H9 (cell line): ENCODE results near the gene GFOD2. TPM values are rescaled to one million over a fixed set of nuclear protein-coding genes. Genes with fewer than 3 reads are reported as not detected.

Experiments used
- DNase-seq: peaks from one replicate; pipeline ENCODE4 v3.0.0-alpha.2; 2017
- H2AFZ ChIP-seq: one replicate; pipeline ENCODE4 v1.6.1; 2013; ENCODE audit warnings: mild to moderate bottlenecking, low read length, control low read depth, moderate library complexity
- H2AK5ac ChIP-seq: 2 replicates; pipeline ENCODE4 v1.6.1; 2013; ENCODE audit warnings: low read length, control low read depth, mixed read lengths; ENCODE audit not compliant: insufficient read length
- H2BK120ac ChIP-seq: one replicate; pipeline ENCODE4 v1.6.1; 2013; ENCODE audit warnings: low read depth, mild to moderate bottlenecking, low read length, control low read depth, inconsistent platforms; ENCODE audit not compliant: poor library complexity, severe bottlenecking
- H2BK12ac ChIP-seq: 2 replicates; pipeline ENCODE4 v1.6.1; 2013; ENCODE audit warnings: low read length, control low read depth, mixed read lengths, low read depth; ENCODE audit not compliant: insufficient read length
- H2BK15ac ChIP-seq: 2 replicates; pipeline ENCODE4 v1.6.1; 2013; ENCODE audit warnings: low read depth, low read length, control low read depth
- H2BK20ac ChIP-seq: one replicate; pipeline ENCODE4 v1.6.1; 2013; ENCODE audit warnings: low read depth, mild to moderate bottlenecking, low read length, control low read depth, inconsistent platforms; ENCODE audit not compliant: poor library complexity, severe bottlenecking
- H2BK5ac ChIP-seq: 2 replicates; pipeline ENCODE4 v1.6.1; 2013; ENCODE audit warnings: low read length, control low read depth, mixed read lengths; ENCODE audit not compliant: insufficient read length
- H3K14ac ChIP-seq: 2 replicates; pipeline ENCODE4 v1.6.1; 2013; ENCODE audit warnings: low read length, control low read depth; ENCODE audit not compliant: insufficient read depth
- H3K18ac ChIP-seq: 2 replicates; pipeline ENCODE4 v1.6.1; 2013; ENCODE audit warnings: low read depth, mild to moderate bottlenecking, mixed read lengths, low read length, control low read depth; ENCODE audit not compliant: insufficient read length
- H3K23ac ChIP-seq: 2 replicates; pipeline ENCODE4 v1.6.1; 2013; ENCODE audit warnings: low read length, control low read depth, mixed read lengths, low read depth; ENCODE audit not compliant: insufficient read length
- H3K23me2 ChIP-seq: 2 replicates; pipeline ENCODE4 v1.6.1; 2013; ENCODE audit warnings: low read depth, mild to moderate bottlenecking, mixed read lengths, low read length, control low read depth; ENCODE audit not compliant: insufficient read length, poor library complexity, severe bottlenecking
- H3K27ac ChIP-seq: 2 replicates; pipeline ENCODE4 v1.5.1; 2013; ENCODE audit warnings: low read length, control low read depth, mixed read lengths, low read depth; ENCODE audit not compliant: insufficient read length
- H3K27me3 ChIP-seq: 2 replicates; pipeline ENCODE4 v1.6.1; 2013; ENCODE audit warnings: low read length, control low read depth, inconsistent platforms; ENCODE audit not compliant: insufficient read depth
- H3K4ac ChIP-seq: 2 replicates; pipeline ENCODE4 v1.6.1; 2013; ENCODE audit warnings: low read depth, mild to moderate bottlenecking, control low read depth, inconsistent platforms, low read length, moderate library complexity
- H3K4me1 ChIP-seq: 2 replicates; pipeline ENCODE4 v1.6.1; 2013; ENCODE audit warnings: low read length, control low read depth, inconsistent platforms; ENCODE audit not compliant: insufficient read depth
- H3K4me2 ChIP-seq: 2 replicates; pipeline ENCODE4 v1.6.1; 2013; ENCODE audit warnings: low read length, control low read depth, mixed read lengths; ENCODE audit not compliant: insufficient read length, insufficient read depth
- H3K56ac ChIP-seq: 2 replicates; pipeline ENCODE4 v1.6.1; 2013; ENCODE audit warnings: low read depth, mild to moderate bottlenecking, mixed read lengths, low read length, control low read depth; ENCODE audit not compliant: insufficient read length
- H3K79me1 ChIP-seq: 2 replicates; pipeline ENCODE4 v1.6.1; 2013; ENCODE audit warnings: low read depth, mild to moderate bottlenecking, moderate library complexity, low read length, control low read depth, inconsistent platforms; ENCODE audit not compliant: insufficient read depth, poor library complexity, severe bottlenecking
- H3K79me2 ChIP-seq: 2 replicates; pipeline ENCODE4 v1.6.1; 2013; ENCODE audit warnings: low read length, control low read depth, inconsistent platforms; ENCODE audit not compliant: insufficient read depth
- H3K9ac ChIP-seq: 2 replicates; pipeline ENCODE4 v1.6.1; 2013; ENCODE audit warnings: low read length, control low read depth, mixed read lengths; ENCODE audit not compliant: insufficient read length; ENCODE audit errors: extremely low read depth
- H3K9me3 ChIP-seq: one replicate; pipeline ENCODE4 v1.6.1; 2013; ENCODE audit warnings: low read depth, low read length, inconsistent platforms; ENCODE audit not compliant: control insufficient read depth
- H3T11ph ChIP-seq: one replicate; pipeline ENCODE4 v1.6.1; 2013; ENCODE audit warnings: mild to moderate bottlenecking, low read length, control low read depth, inconsistent platforms
- H4K20me1 ChIP-seq: one replicate; pipeline ENCODE4 v1.6.1; 2013; ENCODE audit not compliant: control insufficient read depth, insufficient read length, insufficient read depth
- H4K5ac ChIP-seq: 2 replicates; pipeline ENCODE4 v1.6.1; 2013; ENCODE audit warnings: low read depth, mild to moderate bottlenecking, mixed read lengths, low read length, control low read depth; ENCODE audit not compliant: insufficient read length
- H4K8ac ChIP-seq: replicated peaks from 2 replicates; pipeline ENCODE4 v1.6.1; 2013; ENCODE audit warnings: low read length, control low read depth, mixed read lengths, low read depth; ENCODE audit not compliant: insufficient read length
- H4K91ac ChIP-seq: 2 replicates; pipeline ENCODE4 v1.6.1; 2013; ENCODE audit warnings: low read depth, mild to moderate bottlenecking, moderate library complexity, mixed read lengths, low read length, control low read depth; ENCODE audit not compliant: insufficient read length
- H3K27ac Mint-ChIP-seq, 3 experiments: 2 replicates in 2 of 3; 3 replicates in 1 of 3; pipeline ENCODE4 v1.8.0; 2020 to 2021; ENCODE audit warnings: mixed read lengths in 3 of 3, mild to moderate bottlenecking in 1 of 3, moderate library complexity in 1 of 3
- H3K27me3 Mint-ChIP-seq: 2 replicates; pipeline ENCODE4 v1.8.0; 2021; ENCODE audit warnings: low read depth, mild to moderate bottlenecking, moderate library complexity, mixed read lengths
- H3K36me3 Mint-ChIP-seq, 3 experiments: 2 replicates in 2 of 3; 3 replicates in 1 of 3; pipeline ENCODE4 v1.8.0; 2020 to 2021; ENCODE audit warnings: low read depth in 3 of 3, mixed read lengths in 3 of 3; ENCODE audit not compliant: insufficient read depth in 1 of 3
- H3K4me1 Mint-ChIP-seq, 2 experiments: 2 replicates each; pipeline ENCODE4 v1.8.0; 2020; ENCODE audit warnings: mixed read lengths in 2 of 2
- H3K4me3 Mint-ChIP-seq, 2 experiments: 2 replicates in 1 of 2; 3 replicates in 1 of 2; pipeline ENCODE4 v1.8.0; 2020 to 2021; ENCODE audit warnings: mild to moderate bottlenecking in 2 of 2, mixed read lengths in 2 of 2, moderate library complexity in 1 of 2
- H3K9me3 Mint-ChIP-seq, 2 experiments: 2 replicates in 1 of 2; 3 replicates in 1 of 2; pipeline ENCODE4 v1.8.0; 2020; ENCODE audit warnings: mild to moderate bottlenecking in 2 of 2, mixed read lengths in 2 of 2, moderate library complexity in 1 of 2
- CTCF ChIP-seq: fragments of 200-600 bp; sonication (generic); conservative IDR thresholded peaks from 3 replicates; pipeline ENCODE4 v1.8.0; 2021; ENCODE audit warnings: antibody characterized with exemption, mild to moderate bottlenecking
- WGBS: extraction: QIAGEN DNeasy Blood & Tissue Kit; methylation state at CpG from one replicate; pipeline ENCODE4 v1.1.7; 2013; ENCODE audit warnings: missing lambda C conversion rate, low lambda C conversion rate, mixed read lengths; ENCODE audit not compliant: insufficient read length; ENCODE audit errors: extremely low coverage; 5-methylcytosine and 5-hydroxymethylcytosine counted together
- total RNA-seq: library from RNA; stranded (reverse); gene quantifications from 2 replicates; pipeline ENCODE4 v1.2.1, GENCODE V29; 2021

GFOD2 gene
- total RNA-seq, 1 experiment from 2014 or later = 21.8 TPM

DNA sequence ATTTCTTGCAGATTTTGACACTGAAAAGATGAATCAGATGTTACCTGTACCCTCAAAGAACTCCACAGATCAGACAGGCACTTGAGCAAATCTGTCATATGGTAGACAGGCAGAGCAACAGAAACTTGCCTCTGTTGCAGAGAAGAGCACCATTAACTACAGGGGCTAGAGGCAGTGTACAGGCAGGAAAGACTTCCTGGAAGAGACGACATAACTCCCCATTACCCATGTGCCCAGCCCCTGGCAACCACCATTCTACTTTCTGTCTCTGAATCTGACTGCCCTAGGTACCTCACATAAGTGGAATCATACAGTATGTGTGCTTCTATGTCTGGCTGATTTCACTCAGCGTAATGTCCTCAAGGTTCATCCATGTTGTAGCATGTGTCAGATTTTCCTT is 15.5 kb downstream of the GFOD2 start:
- Mint-ChIP-seq H3K4me3 (no peak overlapping the region), H3K36me3 (peaks cover 0 to 4% (median 1%) of the 10 kb centered on the region in 3 experiments; a peak in 4 of 7 replicates), H3K27me3 (no peaks in the 10 kb centered on the region), H3K4me1 (peaks cover 4 to 7% of the 10 kb centered on the region in 2 experiments), H3K9me3 (peaks cover 0 to 2% of the 10 kb centered on the region in 2 experiments; a peak in 2 of 5 replicates), H3K27ac (no peak overlapping the region)
- Histone ChIP-seq H3K79me1 (peaks cover 6% of the 10 kb centered on the region), H3K56ac (no peak overlapping the region), H3K79me2 (peaks cover 3% of the 10 kb centered on the region; the same call in 1 of the 2 replicates), H3K9ac (no peak overlapping the region), H4K20me1 (no peaks in the 10 kb centered on the region), H4K5ac (no peak overlapping the region), H2BK5ac (no peak overlapping the region), H2AFZ (no peak overlapping the region), H3K4me2 (no peak overlapping the region), H4K8ac (no peak overlapping the region), H4K91ac (no peak overlapping the region), H3T11ph (no peak overlapping the region), H3K27me3 (no peaks in the 10 kb centered on the region), H2BK120ac (no peak overlapping the region), H3K14ac (no peak overlapping the region; the same call in 1 of the 2 replicates), H2AK5ac (no peak overlapping the region), H3K9me3 (no peaks in the 10 kb centered on the region), H3K18ac (no peak overlapping the region), H3K27ac (no peak overlapping the region), H2BK12ac (no peak overlapping the region), H3K23ac (no peak overlapping the region), H3K23me2 (no peaks in the 10 kb centered on the region), H3K4ac (no peak overlapping the region), H2BK20ac (no peak overlapping the region), H3K4me1 (no peaks in the 10 kb centered on the region), H2BK15ac (no peak overlapping the region)
- WGBS = no CpG with 5 or more reads among the region's 2 CpGs
- TF ChIP-seq CTCF = no peak
- DNase-seq = no peak
